ENCODE measurements around the gene CCDC69.
A peak's percentile ranks its signal among the peaks of the same experiment; 100 is the strongest.

Gene CCDC69

DNA sequence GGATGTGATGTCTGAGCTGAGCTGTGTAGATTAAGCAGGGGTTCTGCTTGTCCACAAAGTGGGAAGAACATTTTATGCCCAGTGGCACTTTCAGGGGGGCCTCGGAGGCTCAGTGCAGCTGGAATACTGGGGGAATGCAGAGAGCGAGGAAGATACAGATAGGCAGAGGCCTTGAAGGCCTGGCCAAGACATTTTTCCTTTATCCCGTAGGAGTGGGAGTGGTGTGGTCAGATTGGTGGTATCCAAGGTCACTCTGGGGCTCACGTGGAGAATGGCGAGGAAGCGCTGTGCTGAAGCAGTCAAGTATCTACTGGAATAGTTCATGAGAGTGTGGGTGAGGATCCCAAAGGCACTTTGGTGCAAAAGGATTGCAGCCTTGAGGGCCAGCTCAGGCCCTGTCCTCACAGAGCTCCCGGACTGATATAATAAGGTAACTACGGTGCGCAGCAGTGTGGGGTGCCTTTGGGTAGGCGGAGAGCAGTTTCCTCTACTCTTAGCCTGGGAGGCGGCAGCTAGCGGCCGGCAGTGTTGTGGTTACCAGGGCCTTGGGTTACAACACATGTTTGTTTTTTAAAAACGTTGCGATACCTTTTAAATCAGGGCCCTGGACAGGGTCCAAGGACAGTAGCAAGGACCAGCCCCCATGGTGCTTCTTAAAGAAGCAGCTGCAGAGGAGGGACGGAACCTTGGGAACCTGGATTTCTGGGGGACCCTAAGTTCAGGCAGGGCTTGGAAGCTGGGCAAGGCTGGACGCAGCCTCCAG lies 10.8 kb upstream of the CCDC69 start:
- peak overlapping the region; percentile 60 to 61 for H3K4me3 ChIP-seq (ENCODE audit: low read length in 2 of 2)

DNA sequence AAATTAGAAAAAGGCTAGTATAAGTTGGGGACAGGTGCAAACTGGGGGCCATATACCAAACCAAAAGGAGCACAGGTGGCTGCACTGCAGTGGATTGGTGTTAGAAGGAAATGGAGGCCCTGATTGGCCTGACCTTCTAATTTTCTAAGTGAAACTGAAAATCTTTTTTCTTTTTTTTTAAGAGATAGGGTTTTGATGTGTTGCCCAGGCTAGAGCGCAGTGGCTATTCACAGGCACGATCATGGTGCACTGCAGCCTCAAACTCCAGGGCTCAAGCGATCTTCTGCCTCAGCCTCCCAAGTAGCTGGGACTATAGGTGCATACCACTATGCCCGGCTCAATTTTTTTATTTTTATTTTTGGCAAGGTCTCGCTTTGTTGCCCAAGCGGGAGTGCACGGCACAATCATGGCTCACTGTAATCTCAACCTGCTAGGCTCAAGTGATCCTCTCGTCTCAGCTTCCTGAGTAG lies 9.8 kb upstream of the CCDC69 start:
- H3K27ac ChIP-seq (ENCODE audit: low read length): peak overlapping the region; percentile 82
- H3K36me3 ChIP-seq (ENCODE audit: control insufficient read depth in 2 of 2, insufficient read depth in 2 of 2, low read length in 2 of 2): no peaks in the 10 kb centered on the region
- no peaks in the 10 kb centered on the region for H3K27me3 ChIP-seq (ENCODE audit: control insufficient read depth in 1 of 2, insufficient read depth in 2 of 2, low read length in 2 of 2)
- no peaks in the 10 kb centered on the region for H3K9me3 ChIP-seq (ENCODE audit: control insufficient read depth in 2 of 2, low read length in 2 of 2)
- no peak overlapping the region for H3K9ac ChIP-seq (ENCODE audit: low read length in 2 of 2)
- no peak overlapping the region for H3K4me3 ChIP-seq (ENCODE audit: low read length in 2 of 2)
- H3K4me1 ChIP-seq (ENCODE audit: control insufficient read depth, insufficient read depth, low read length): peaks cover 31% of the 10 kb centered on the region

More for the DNA sequence above, 10.8 kb upstream of the CCDC69 start:
- no peaks in the 10 kb centered on the region for H3K9me3 ChIP-seq (ENCODE audit: control insufficient read depth in 2 of 2, low read length in 2 of 2)
- H3K27ac ChIP-seq (ENCODE audit: low read length): peak overlapping the region; percentile 82
- no peaks in the 10 kb centered on the region for H3K27me3 ChIP-seq (ENCODE audit: control insufficient read depth in 1 of 2, insufficient read depth in 2 of 2, low read length in 2 of 2)
- peak overlapping the region; percentile 39 to 71 for H3K9ac ChIP-seq (ENCODE audit: low read length in 2 of 2)
- H3K36me3 ChIP-seq (ENCODE audit: control insufficient read depth in 2 of 2, insufficient read depth in 2 of 2, low read length in 2 of 2): no peaks in the 10 kb centered on the region
- H3K4me1 ChIP-seq (ENCODE audit: control insufficient read depth, insufficient read depth, low read length): peaks cover 38% of the 10 kb centered on the region

DNA sequence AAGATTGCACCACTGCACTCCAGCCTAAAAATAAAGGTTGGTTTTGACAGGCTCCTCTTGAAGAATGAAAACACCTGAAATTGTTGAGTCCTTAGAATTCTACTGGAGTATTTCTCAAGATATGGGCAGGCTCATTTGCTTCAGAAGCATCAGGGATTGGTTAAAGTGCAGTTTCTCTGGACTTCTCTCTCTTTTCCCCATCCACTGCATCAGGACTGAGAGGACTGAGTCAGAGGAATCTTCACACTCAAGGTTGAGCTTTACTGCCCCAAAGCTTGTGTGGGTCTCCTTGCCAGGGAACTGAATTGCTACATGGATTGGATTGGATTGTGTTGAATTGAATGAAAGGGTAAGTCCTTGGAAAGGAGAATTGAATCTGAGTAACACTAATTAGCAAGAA lies 7.5 kb upstream of the CCDC69 start:
- Histone ChIP-seq H3K9me3 (ENCODE audit: control insufficient read depth in 2 of 2, low read length in 2 of 2) (no peaks in the 10 kb centered on the region), H3K9ac (ENCODE audit: low read length in 2 of 2) (no peak overlapping the region), H3K4me1 (ENCODE audit: control insufficient read depth, insufficient read depth, low read length) (peaks cover 20% of the 10 kb centered on the region), H3K27ac (ENCODE audit: low read length) (no peak overlapping the region), H3K4me3 (ENCODE audit: low read length in 2 of 2) (no peak overlapping the region), H3K36me3 (ENCODE audit: control insufficient read depth in 2 of 2, insufficient read depth in 2 of 2, low read length in 2 of 2) (no peaks in the 10 kb centered on the region), H3K27me3 (ENCODE audit: control insufficient read depth in 1 of 2, insufficient read depth in 2 of 2, low read length in 2 of 2) (no peaks in the 10 kb centered on the region)

DNA sequence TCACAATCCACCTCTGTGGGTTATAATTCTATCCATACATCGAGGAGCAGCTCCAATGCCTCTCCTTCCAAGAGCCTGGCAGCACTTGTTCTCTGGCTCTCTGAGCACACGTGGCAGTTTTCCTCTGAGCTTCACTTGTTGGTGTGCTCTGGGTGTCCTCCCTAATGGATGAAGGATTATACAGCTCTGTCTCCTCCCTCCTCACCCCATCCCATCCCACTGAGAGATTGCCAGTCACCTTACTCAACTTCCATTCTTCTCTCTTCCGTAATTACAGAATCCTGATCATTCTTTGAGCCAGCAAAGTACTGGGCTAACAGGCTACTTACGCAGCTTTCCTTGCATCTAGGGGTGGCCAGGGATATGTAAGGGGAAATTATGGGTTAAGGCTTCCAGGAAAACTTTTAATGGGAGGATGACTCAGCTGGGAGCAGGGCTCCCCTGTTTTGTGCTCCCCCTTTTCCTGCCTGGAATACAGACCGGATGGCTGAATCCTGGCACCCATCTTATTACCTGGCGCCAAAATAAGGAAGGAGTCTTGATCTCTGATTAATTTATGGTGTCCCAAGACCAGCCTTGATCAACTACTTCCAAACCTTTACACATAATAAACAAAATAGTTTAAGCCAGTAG lies 6.3 kb upstream of the CCDC69 start:
- H3K4me3 ChIP-seq (ENCODE audit: low read length in 2 of 2): no peak overlapping the region
- H3K27ac ChIP-seq (ENCODE audit: low read length): no peak overlapping the region
- H3K4me1 ChIP-seq (ENCODE audit: control insufficient read depth, insufficient read depth, low read length): peaks cover 15% of the 10 kb centered on the region
- H3K27me3 ChIP-seq (ENCODE audit: control insufficient read depth in 1 of 2, insufficient read depth in 2 of 2, low read length in 2 of 2): no peaks in the 10 kb centered on the region
- no peak overlapping the region for H3K9ac ChIP-seq (ENCODE audit: low read length in 2 of 2)
- no peaks in the 10 kb centered on the region for H3K36me3 ChIP-seq (ENCODE audit: control insufficient read depth in 2 of 2, insufficient read depth in 2 of 2, low read length in 2 of 2)
- H3K9me3 ChIP-seq (ENCODE audit: control insufficient read depth in 2 of 2, low read length in 2 of 2): no peaks in the 10 kb centered on the region

DNA sequence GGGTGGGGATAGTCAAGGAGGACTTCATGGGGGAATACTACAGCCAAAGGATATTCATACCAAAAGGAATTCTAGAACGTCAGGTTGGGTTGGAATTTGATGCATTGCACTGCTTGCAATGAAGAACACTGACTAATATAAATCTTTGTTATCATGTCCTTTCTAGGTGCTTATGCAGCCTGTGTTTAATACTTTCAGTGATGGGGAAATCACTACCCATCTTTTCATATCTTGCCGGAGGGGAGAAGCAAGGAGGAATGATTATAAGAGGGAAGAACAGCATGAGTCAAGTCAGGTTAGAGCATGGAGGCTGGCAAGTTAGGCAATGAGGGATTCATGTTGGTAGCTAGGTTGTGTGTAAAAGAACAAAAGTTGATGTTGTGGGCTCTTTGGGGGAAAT lies 5.1 kb upstream of the CCDC69 start:
- H3K9ac ChIP-seq (ENCODE audit: low read length in 2 of 2): no peak overlapping the region
- H3K36me3 ChIP-seq (ENCODE audit: control insufficient read depth in 2 of 2, insufficient read depth in 2 of 2, low read length in 2 of 2): no peaks in the 10 kb centered on the region
- H3K4me1 ChIP-seq (ENCODE audit: control insufficient read depth, insufficient read depth, low read length): peaks cover 9% of the 10 kb centered on the region
- H3K4me3 ChIP-seq (ENCODE audit: low read length in 2 of 2): no peak overlapping the region
- no peaks in the 10 kb centered on the region for H3K9me3 ChIP-seq (ENCODE audit: control insufficient read depth in 2 of 2, low read length in 2 of 2)
- H3K27ac ChIP-seq (ENCODE audit: low read length): no peak overlapping the region
- H3K27me3 ChIP-seq (ENCODE audit: control insufficient read depth in 1 of 2, insufficient read depth in 2 of 2, low read length in 2 of 2): no peaks in the 10 kb centered on the region

DNA sequence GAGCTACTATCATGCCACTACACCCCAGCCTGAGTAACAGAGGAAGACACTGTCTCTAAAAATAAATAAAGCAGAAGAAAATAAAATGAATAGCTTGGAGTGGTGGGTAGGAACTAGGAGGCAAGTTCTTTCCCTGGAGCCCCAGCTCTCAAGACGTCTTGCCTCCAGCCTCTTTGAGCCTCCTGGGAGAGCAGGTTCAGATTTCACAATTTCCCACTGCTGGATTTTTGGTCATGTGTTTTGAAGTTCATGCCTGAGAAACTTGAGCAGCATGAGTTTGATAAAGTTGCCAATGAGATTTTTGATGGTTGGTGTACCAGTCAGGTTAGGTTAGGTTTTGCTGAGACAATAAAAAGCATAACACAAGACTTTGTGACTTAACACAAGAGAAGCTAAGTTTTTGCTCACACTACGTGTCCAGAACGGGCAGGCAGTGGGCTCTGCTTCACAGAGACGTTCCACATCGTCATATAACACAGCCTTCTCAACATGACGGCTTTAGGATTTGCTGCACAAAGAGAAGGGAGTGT lies 4.1 kb upstream of the CCDC69 start:
- H3K9me3 ChIP-seq (ENCODE audit: control insufficient read depth in 2 of 2, low read length in 2 of 2): no peaks in the 10 kb centered on the region
- H3K36me3 ChIP-seq (ENCODE audit: control insufficient read depth in 2 of 2, insufficient read depth in 2 of 2, low read length in 2 of 2): no peaks in the 10 kb centered on the region
- no peak overlapping the region for H3K27ac ChIP-seq (ENCODE audit: low read length)
- peaks cover 8% of the 10 kb centered on the region for H3K4me1 ChIP-seq (ENCODE audit: control insufficient read depth, insufficient read depth, low read length)
- no peak overlapping the region for H3K4me3 ChIP-seq (ENCODE audit: low read length in 2 of 2)
- H3K27me3 ChIP-seq (ENCODE audit: control insufficient read depth in 1 of 2, insufficient read depth in 2 of 2, low read length in 2 of 2): no peaks in the 10 kb centered on the region
- no peak overlapping the region for H3K9ac ChIP-seq (ENCODE audit: low read length in 2 of 2)

DNA sequence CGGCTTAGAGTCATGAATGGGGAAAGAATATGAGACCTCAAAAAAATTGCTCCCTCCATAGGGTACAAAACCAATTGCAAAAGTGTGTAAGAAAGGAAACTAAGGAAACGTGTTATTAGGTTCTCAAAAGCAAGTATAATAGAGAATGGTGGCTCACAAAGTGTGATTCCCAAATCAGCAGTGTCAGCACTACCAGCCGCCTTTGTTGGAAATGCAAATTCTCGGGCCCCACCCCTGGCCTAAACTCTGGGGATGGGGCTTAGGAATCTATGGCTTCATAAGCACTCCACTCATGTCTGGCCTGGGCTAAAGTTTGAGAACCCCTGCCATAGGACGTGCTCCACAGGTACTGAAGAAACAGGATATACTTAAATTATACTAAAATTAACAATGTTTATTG lies 1.6 kb upstream of the CCDC69 start:
- H3K36me3 ChIP-seq (ENCODE audit: control insufficient read depth in 2 of 2, insufficient read depth in 2 of 2, low read length in 2 of 2): no peaks in the 10 kb centered on the region
- H3K27ac ChIP-seq (ENCODE audit: low read length): no peak overlapping the region
- no peaks in the 10 kb centered on the region for H3K9me3 ChIP-seq (ENCODE audit: control insufficient read depth in 2 of 2, low read length in 2 of 2)
- no peak overlapping the region for H3K4me3 ChIP-seq (ENCODE audit: low read length in 2 of 2)
- peaks cover 33% of the 10 kb centered on the region for H3K4me1 ChIP-seq (ENCODE audit: control insufficient read depth, insufficient read depth, low read length)
- no peaks in the 10 kb centered on the region for H3K27me3 ChIP-seq (ENCODE audit: control insufficient read depth in 1 of 2, insufficient read depth in 2 of 2, low read length in 2 of 2)
- H3K9ac ChIP-seq (ENCODE audit: low read length in 2 of 2): no peak overlapping the region

DNA sequence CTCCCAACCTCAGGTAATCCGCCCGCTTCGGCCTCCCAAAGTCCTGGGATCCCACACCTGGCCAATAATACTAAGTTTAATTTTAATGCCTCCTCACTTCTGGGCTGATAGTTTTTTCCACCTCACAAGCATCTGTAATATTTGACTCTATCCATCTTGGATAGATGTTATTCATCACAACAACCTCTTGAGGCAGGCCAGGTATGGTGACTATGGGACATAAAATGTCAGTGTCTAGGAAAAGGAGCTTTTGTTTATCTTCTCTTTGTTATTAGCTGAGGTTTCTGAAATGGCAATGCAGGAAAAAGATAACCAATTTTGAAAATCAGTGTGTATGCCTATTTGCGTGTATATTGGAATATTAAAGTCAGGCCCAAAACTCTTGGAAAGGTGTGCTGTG lies 1.2 kb upstream of the CCDC69 start:
- Histone ChIP-seq H3K4me3 (ENCODE audit: low read length in 2 of 2) (no peak overlapping the region), H3K9ac (ENCODE audit: low read length in 2 of 2) (no peak overlapping the region), H3K4me1 (ENCODE audit: control insufficient read depth, insufficient read depth, low read length) (peaks cover 37% of the 10 kb centered on the region), H3K27me3 (ENCODE audit: control insufficient read depth in 1 of 2, insufficient read depth in 2 of 2, low read length in 2 of 2) (no peaks in the 10 kb centered on the region), H3K27ac (ENCODE audit: low read length) (no peak overlapping the region), H3K36me3 (ENCODE audit: control insufficient read depth in 2 of 2, insufficient read depth in 2 of 2, low read length in 2 of 2) (peaks cover 0 to under 1% of the 10 kb centered on the region in 2 donors), H3K9me3 (ENCODE audit: control insufficient read depth in 2 of 2, low read length in 2 of 2) (no peaks in the 10 kb centered on the region)

DNA sequence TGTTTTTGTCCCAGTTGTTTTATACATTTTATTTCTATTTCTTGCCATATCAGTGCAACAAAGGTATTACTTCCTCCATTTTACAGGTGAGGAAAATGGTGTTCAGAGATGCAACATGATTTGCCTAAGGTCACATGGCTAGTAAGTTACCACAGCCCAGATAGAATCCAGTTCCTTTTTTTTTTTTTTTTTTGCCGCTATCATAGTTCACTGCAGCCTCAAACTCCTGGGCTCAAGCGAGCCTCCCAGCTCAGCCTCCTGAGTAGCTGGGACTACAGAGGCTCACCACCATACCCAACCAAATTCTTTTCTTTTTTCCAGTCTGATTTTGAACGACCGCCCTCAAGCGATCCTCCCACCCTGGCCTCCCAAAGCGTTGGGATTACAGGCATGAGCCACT lies 480 bp upstream of the CCDC69 start:
- peaks cover 0 to 2% of the 10 kb centered on the region in 2 donors for H3K36me3 ChIP-seq (ENCODE audit: control insufficient read depth in 2 of 2, insufficient read depth in 2 of 2, low read length in 2 of 2)
- peak overlapping the region; percentile 87 for H3K27ac ChIP-seq (ENCODE audit: low read length)
- H3K9ac ChIP-seq (ENCODE audit: low read length in 2 of 2): peak overlapping the region; percentile 29 to 93
- H3K4me1 ChIP-seq (ENCODE audit: control insufficient read depth, insufficient read depth, low read length): peaks cover 40% of the 10 kb centered on the region
- H3K9me3 ChIP-seq (ENCODE audit: control insufficient read depth in 2 of 2, low read length in 2 of 2): no peaks in the 10 kb centered on the region
- H3K4me3 ChIP-seq (ENCODE audit: low read length in 2 of 2): peak overlapping the region; percentile 93 to 94
- no peaks in the 10 kb centered on the region for H3K27me3 ChIP-seq (ENCODE audit: control insufficient read depth in 1 of 2, insufficient read depth in 2 of 2, low read length in 2 of 2)

DNA sequence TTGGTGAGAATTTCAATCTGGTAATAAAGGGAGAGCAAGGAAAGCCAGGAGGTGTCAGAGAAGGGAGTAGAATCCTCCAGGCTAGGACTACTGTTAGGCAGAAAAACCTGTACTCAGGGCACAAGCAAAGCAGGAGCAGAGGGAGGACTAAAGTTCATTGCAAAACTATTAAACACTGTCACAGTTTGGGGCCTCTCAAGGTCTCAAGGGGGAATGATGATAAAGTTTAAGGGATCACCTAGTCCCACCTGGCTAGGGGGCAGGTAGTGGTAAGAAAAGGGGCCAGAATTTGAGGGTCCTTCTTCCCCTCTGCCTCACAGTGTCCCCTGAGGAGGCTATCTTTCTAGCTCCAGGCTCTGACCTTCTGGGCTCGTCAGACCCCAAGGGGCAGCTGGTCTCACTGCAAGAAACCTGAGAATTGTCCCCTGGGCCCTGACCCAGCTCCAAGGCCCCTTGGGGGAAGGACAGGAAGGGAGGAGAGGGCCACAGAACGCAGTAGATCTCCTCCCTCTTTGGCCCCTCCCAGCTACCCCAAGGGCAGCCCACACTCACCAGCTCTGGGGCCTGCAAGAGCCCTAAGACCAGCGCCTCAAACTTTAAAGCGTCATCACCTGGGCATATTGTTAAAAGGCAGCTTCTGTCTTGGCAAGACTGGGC lies 974 bp downstream of the CCDC69 start:
- Histone ChIP-seq H3K4me1 (ENCODE audit: control insufficient read depth, insufficient read depth, low read length) (peaks cover 54% of the 10 kb centered on the region), H3K9me3 (ENCODE audit: control insufficient read depth in 2 of 2, low read length in 2 of 2) (no peaks in the 10 kb centered on the region), H3K4me3 (ENCODE audit: low read length in 2 of 2) (peak overlapping the region; percentile 93 to 94)

More for the DNA sequence above, 974 bp downstream of the CCDC69 start:
- H3K27ac ChIP-seq (ENCODE audit: low read length): peak overlapping the region; percentile 87
- H3K36me3 ChIP-seq (ENCODE audit: control insufficient read depth in 2 of 2, insufficient read depth in 2 of 2, low read length in 2 of 2): peaks cover 0 to 2% of the 10 kb centered on the region in 2 donors
- H3K27me3 ChIP-seq (ENCODE audit: control insufficient read depth in 1 of 2, insufficient read depth in 2 of 2, low read length in 2 of 2): no peaks in the 10 kb centered on the region
- H3K9ac ChIP-seq (ENCODE audit: low read length in 2 of 2): peak overlapping the region; percentile 90 to 93

Data from stomach smooth muscle (tissue), 2 donors.